PC-3 (cell line): Measurements from ENCODE around the gene STK38L. TPM values are rescaled to one million over a fixed set of nuclear protein-coding genes. Genes with fewer than 3 reads are reported as not detected.

ENCODE experiments used
- ATAC-seq: fragments of 200-7000 bp; cut with Tn5 transposase; 2 replicates; pipeline ENCODE4 v1.9.1; 2020; ENCODE audit warnings: mild to moderate bottlenecking, moderate library complexity
- BruUV-seq: library from RNA; stranded (reverse); fragments of 400-500 nt; replicated peaks from 2 replicates; lab custom pipeline; 2021; lab: Mats Ljungman, UMichigan
- CTCF ChIA-PET: fragments of 300-600 bp; sonication (Branson Sonifier 250); formaldehyde crosslinking; loops from one replicate; lab custom pipeline; 2022; ENCODE audit warnings: antibody characterized with exemption; lab: Charles Lee
- POLR2A ChIA-PET: fragments of 300-600 bp; sonication (Branson Sonifier 250); formaldehyde crosslinking; loops from one replicate; lab custom pipeline; 2022; ENCODE audit warnings: antibody characterized with exemption; ENCODE audit not compliant: unreplicated experiment; lab: Charles Lee
- DNase-seq: peaks from one replicate; pipeline ENCODE4 v3.0.0-alpha.2; 2015
- H2AFZ ChIP-seq: fragments of 300-600 bp; sonication (generic); 2 replicates; pipeline ENCODE4 v1.6.0; 2016; ENCODE audit warnings: antibody characterized with exemption, low read length
- H3F3A ChIP-seq: fragments of 300-600 bp; sonication (generic); one replicate; pipeline ENCODE4 v1.6.0; 2017; ENCODE audit warnings: antibody characterized with exemption, low read length, control low read depth, mild to moderate bottlenecking; ENCODE audit not compliant: unreplicated experiment
- H3K27ac ChIP-seq: fragments of 300-600 bp; sonication (generic); 2 replicates; pipeline ENCODE4 v1.5.1; 2016; ENCODE audit warnings: mild to moderate bottlenecking, low read length
- H3K27me3 ChIP-seq: fragments of 300-600 bp; sonication (generic); 2 replicates; pipeline ENCODE4 v1.6.1; 2016; ENCODE audit warnings: low read length, mixed read lengths
- H3K36me3 ChIP-seq: fragments of 300-600 bp; sonication (generic); 2 replicates; pipeline ENCODE4 v1.6.1; 2016; ENCODE audit warnings: low read depth, mixed run types, low read length, mixed read lengths
- H3K4me1 ChIP-seq: fragments of 300-600 bp; sonication (generic); 2 replicates; pipeline ENCODE4 v1.5.1; 2016; ENCODE audit warnings: low read length; ENCODE audit not compliant: insufficient read depth
- H3K4me2 ChIP-seq: fragments of 300-600 bp; sonication (generic); 2 replicates; pipeline ENCODE4 v1.6.0; 2016; ENCODE audit warnings: low read length
- H3K4me3 ChIP-seq: fragments of 300-600 bp; sonication (generic); 2 replicates; pipeline ENCODE4 v1.5.1; 2016; ENCODE audit warnings: mild to moderate bottlenecking, low read length, mixed read lengths
- H3K79me2 ChIP-seq: fragments of 300-600 bp; sonication (generic); 2 replicates; pipeline ENCODE4 v1.6.1; 2017; ENCODE audit warnings: low read length, mixed read lengths
- H3K9ac ChIP-seq: fragments of 300-600 bp; sonication (generic); 2 replicates; pipeline ENCODE4 v1.6.0; 2016; ENCODE audit warnings: mild to moderate bottlenecking, low read length
- H3K9me2 ChIP-seq: fragments of 300-600 bp; sonication (generic); replicated peaks from 2 replicates; pipeline ENCODE4 v1.6.1; 2016; ENCODE audit warnings: mixed run types, low read length, mixed read lengths
- H3K9me3 ChIP-seq: fragments of 300-600 bp; sonication (generic); 2 replicates; pipeline ENCODE4 v1.6.1; 2016; ENCODE audit warnings: low read length, mixed read lengths
- H4K20me1 ChIP-seq: fragments of 300-600 bp; sonication (generic); 2 replicates; pipeline ENCODE4 v1.6.1; 2016; ENCODE audit warnings: low read length, mixed read lengths
- EZH2 ChIP-seq: fragments of 300-600 bp; sonication (generic); IDR thresholded peaks from one replicate; pipeline ENCODE4 v1.6.1; 2017; ENCODE audit warnings: antibody characterized with exemption, mild to moderate bottlenecking, low read length; ENCODE audit not compliant: unreplicated experiment
- EZH2phosphoT487 ChIP-seq: fragments of 300-600 bp; sonication (generic); IDR thresholded peaks from 2 replicates; pipeline ENCODE4 v1.6.1; 2018; ENCODE audit warnings: mild to moderate bottlenecking, antibody characterized with exemption, low read length, borderline replicate concordance
- intact Hi-C: fragments of 100-400 bp; cut with micrococcal nuclease; formaldehyde crosslinking; loops from 2 replicates; pipeline ENCODE4 v1.9.0; 2023
- total RNA-seq: library from RNA; depleted of rRNA; stranded (reverse); fragments of >200 nt; gene quantifications from 2 replicates; pipeline ENCODE4 v1.2.3, GENCODE V29; 2014
- TF ChIP-seq, protein P1 (sequence below): fragments of 300-600 bp; sonication (generic); conservative IDR thresholded peaks from 2 replicates; pipeline ENCODE4 v1.5.1; 2017; ENCODE audit warnings: antibody characterized with exemption, low read depth, mild to moderate bottlenecking, low read length

Gene STK38L
- total RNA-seq, 1 experiment from 2014 or later, result 32.3 TPM

DNA sequence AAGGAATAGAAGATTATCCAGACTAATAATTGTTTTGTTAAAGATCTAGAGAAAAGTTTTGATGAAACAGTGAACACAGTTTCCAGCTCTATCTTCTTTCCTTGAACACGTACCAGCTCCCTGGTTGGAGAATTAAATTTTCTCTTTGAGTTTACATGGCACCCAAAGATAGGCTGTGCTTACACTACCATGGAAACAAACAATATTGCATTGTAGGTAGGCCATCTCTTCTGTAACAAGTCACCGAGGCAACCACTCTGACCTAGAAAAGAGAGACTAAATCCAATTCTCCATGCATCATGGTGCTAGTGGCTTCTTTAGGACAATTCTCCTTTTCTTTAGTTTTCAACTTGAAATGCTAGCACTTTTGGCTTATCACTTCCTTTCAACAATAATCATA, 98.5 kb downstream of the STK38L start:
- DNase-seq (no peak), ATAC-seq (no peak)
- intact Hi-C loops, result loop anchor here (5.0 kb wide), 1 partner anchor 120 kb away; no protein-coding TSS in a partner anchor
- peak overlapping the region; percentile 85 for H3K4me2 ChIP-seq
- no peaks in the 10 kb centered on the region for H3K9me3 ChIP-seq
- TF ChIP-seq, protein P1, sequence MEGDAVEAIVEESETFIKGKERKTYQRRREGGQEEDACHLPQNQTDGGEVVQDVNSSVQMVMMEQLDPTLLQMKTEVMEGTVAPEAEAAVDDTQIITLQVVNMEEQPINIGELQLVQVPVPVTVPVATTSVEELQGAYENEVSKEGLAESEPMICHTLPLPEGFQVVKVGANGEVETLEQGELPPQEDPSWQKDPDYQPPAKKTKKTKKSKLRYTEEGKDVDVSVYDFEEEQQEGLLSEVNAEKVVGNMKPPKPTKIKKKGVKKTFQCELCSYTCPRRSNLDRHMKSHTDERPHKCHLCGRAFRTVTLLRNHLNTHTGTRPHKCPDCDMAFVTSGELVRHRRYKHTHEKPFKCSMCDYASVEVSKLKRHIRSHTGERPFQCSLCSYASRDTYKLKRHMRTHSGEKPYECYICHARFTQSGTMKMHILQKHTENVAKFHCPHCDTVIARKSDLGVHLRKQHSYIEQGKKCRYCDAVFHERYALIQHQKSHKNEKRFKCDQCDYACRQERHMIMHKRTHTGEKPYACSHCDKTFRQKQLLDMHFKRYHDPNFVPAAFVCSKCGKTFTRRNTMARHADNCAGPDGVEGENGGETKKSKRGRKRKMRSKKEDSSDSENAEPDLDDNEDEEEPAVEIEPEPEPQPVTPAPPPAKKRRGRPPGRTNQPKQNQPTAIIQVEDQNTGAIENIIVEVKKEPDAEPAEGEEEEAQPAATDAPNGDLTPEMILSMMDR, result no peak
- no peak for TF ChIP-seq EZH2
- TF ChIP-seq EZH2phosphoT487, result no peak
- H3K79me2 ChIP-seq, result peaks cover 92% of the 10 kb centered on the region
- no peaks in the 10 kb centered on the region for H3K27me3 ChIP-seq
- peak overlapping the region; percentile 53 for H3K4me3 ChIP-seq
- H4K20me1 ChIP-seq, result no peaks in the 10 kb centered on the region
- BruUV-seq, result no TSS peak
- POLR2A ChIA-PET, result interaction anchor here (1.7 kb wide), 1 partner anchor 9 kb away, joined by 4 read pairs; no protein-coding TSS in a partner anchor
- CTCF ChIA-PET, result no interaction called here
- peak overlapping the region; percentile 70 for H3K9ac ChIP-seq
- peak overlapping the region; percentile 93 for H3K27ac ChIP-seq
- no peaks in the 10 kb centered on the region for H3K9me2 ChIP-seq
- H2AFZ ChIP-seq, result no peak overlapping the region; the same call in 1 of the 2 replicates
- peaks cover 83% of the 10 kb centered on the region for H3K4me1 ChIP-seq
- peaks cover 17% of the 10 kb centered on the region for H3K36me3 ChIP-seq
- peaks cover 34% of the 10 kb centered on the region for H3F3A ChIP-seq

DNA sequence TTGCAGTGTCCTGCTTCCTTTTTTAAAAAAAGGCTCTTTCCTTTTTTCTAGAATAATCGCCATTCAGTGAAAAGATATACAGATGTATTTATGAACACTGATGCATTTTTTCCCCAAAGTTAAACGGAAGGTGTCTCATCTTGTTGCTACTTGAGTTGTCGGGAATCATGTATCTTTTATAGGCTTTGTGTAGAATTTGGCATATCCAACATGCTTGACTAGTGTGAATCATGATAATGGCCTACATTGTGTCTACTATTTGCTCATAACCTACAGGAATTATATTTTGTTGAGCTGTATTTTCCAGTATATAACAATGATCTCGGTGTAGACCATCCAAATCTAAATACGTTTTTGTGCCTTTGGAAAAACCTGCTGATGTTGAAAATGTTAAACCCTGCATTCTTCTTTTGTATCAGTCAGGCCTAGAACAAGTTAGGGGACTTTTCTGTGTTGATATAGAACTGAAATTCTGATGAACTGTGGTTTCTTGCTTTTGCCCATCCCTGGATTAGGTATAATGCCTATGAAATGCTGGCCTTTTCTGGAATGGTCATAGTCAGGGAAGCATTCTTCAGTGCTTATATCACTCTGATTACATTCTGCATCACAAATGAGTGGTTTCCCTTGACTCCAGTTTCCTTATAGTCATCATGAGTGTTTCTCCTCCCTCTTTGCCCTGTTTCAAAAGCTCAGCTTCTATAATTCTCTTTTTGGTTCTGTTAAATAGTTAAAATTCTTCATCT, 99.3 kb downstream of the STK38L start:
- H3K36me3 ChIP-seq, result peaks cover 17% of the 10 kb centered on the region
- no peaks in the 10 kb centered on the region for H3K9me3 ChIP-seq
- DNase-seq (peak; percentile 99), ATAC-seq (peak; percentile 86)
- ChIA-PET CTCF (interaction anchor here (0.6 to 1.0 kb wide), 2 partner anchors 12 to 179 kb away, joined by 3 read pairs; no protein-coding TSS in a partner anchor), POLR2A (interaction anchor here (0.6 kb wide), 1 partner anchor 34 kb away, joined by 3 read pairs; no protein-coding TSS in a partner anchor)
- intact Hi-C loops, result loop anchor here (1.0 to 5.0 kb wide), 5 partner anchors 8 to 119 kb away; no protein-coding TSS in a partner anchor
- no peak overlapping the region for H2AFZ ChIP-seq
- peaks cover 34% of the 10 kb centered on the region for H3F3A ChIP-seq
- peaks cover 92% of the 10 kb centered on the region for H3K79me2 ChIP-seq
- H3K27ac ChIP-seq, result peak overlapping the region; percentile 93
- TSS peak; percentile 93 for BruUV-seq
- H3K9ac ChIP-seq, result peak overlapping the region; percentile 70
- peak overlapping the region; percentile 85 for H3K4me2 ChIP-seq
- peaks cover 3% of the 10 kb centered on the region; the same call in 1 of the 2 replicates for H4K20me1 ChIP-seq
- H3K27me3 ChIP-seq, result no peaks in the 10 kb centered on the region
- H3K4me1 ChIP-seq, result peaks cover 81% of the 10 kb centered on the region
- TF ChIP-seq, protein P1, result no peak
- TF ChIP-seq EZH2phosphoT487 (no peak), EZH2 (no peak)
- H3K4me3 ChIP-seq, result peak overlapping the region; percentile 53
- H3K9me2 ChIP-seq, result no peaks in the 10 kb centered on the region
